ENCODE results near the gene ARTN. TPM values are rescaled to one million over a fixed set of nuclear protein-coding genes. Genes with fewer than 3 reads are reported as not detected.

Gene ARTN
- total RNA-seq, 1 donor, result not detected

DNA sequence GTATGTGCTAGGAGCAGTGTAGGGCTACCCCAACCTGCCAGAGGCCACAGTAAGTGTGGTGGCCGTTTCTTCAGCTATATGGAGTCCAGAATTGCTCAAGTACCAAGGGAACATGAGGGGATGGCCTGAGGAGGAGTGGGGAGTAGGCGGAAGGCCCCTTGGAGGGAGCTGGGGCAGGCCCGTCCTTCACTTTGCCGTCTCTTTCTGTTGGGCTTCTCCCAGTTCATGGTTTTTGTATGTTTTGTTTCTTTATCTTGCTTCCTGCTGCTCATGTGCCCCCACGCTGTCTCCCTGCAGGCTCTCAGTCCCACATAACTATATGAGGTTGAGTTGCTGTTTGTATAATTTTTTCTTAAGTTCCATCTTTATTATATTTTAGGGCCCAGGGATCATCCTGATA, 30.3 kb downstream of the ARTN start:
- Histone ChIP-seq H4K20me1 (ENCODE audit: insufficient read depth, low read length) (peaks cover 6% of the 10 kb centered on the region), H3K4me2 (ENCODE audit: insufficient read depth, low read length) (no peak overlapping the region), H3K36me3 (ENCODE audit: insufficient read depth, low read length) (peaks cover 42% of the 10 kb centered on the region), H3K27me3 (ENCODE audit: insufficient read depth, low read length) (no peaks in the 10 kb centered on the region), H3K9me3 (ENCODE audit: low read depth, low read length) (no peaks in the 10 kb centered on the region), H3K4me3 (ENCODE audit: insufficient read depth, low read length) (no peak overlapping the region), H3K27ac (ENCODE audit: low read depth, low read length) (no peak overlapping the region), H3K4me1 (ENCODE audit: insufficient read depth, low read length) (no peaks in the 10 kb centered on the region), H3K79me2 (ENCODE audit: insufficient read depth, low read length) (no peaks in the 10 kb centered on the region), H2AFZ (ENCODE audit: low read length) (no peak overlapping the region)
- no peak for TF ChIP-seq CTCF (IDR thresholded peaks at IDR 0.05; ENCODE audit: extremely low read depth, low read depth, low read length)
- no peak for DNase-seq (ENCODE audit: insufficient read length, low spot score, missing footprints)

DNA sequence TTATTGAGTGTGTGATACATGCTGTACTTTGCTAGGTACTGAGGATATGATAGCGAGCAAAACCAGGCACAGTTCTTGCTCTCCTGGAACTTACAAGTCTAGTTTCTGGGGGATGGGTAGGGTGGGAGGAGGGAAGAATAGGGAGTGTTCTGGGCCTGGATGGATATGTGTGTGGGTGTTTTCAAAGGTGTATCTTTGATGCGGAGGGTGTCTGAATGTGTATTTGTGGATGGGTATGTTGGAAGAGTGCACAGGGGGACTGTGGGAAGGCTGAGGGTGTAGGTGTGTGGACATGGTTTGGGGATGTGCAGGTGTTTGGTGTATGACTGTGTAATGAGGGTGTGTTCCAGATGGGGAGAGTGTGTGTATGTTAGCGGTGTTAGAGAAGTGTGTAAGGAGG, 31.7 kb downstream of the ARTN start:
- peaks cover 4% of the 10 kb centered on the region for H3K79me2 ChIP-seq (ENCODE audit: insufficient read depth, low read length)
- H4K20me1 ChIP-seq (ENCODE audit: insufficient read depth, low read length), result peaks cover 6% of the 10 kb centered on the region
- H2AFZ ChIP-seq (ENCODE audit: low read length), result no peak overlapping the region
- DNase-seq (ENCODE audit: insufficient read length, low spot score, missing footprints), result no peak
- TF ChIP-seq CTCF (IDR thresholded peaks at IDR 0.05; ENCODE audit: extremely low read depth, low read depth, low read length), result no peak
- no peak overlapping the region for H3K27ac ChIP-seq (ENCODE audit: low read depth, low read length)
- no peak overlapping the region for H3K4me3 ChIP-seq (ENCODE audit: insufficient read depth, low read length)
- peaks cover 2% of the 10 kb centered on the region for H3K4me1 ChIP-seq (ENCODE audit: insufficient read depth, low read length)
- H3K9me3 ChIP-seq (ENCODE audit: low read depth, low read length), result no peaks in the 10 kb centered on the region
- H3K27me3 ChIP-seq (ENCODE audit: insufficient read depth, low read length), result no peaks in the 10 kb centered on the region
- H3K4me2 ChIP-seq (ENCODE audit: insufficient read depth, low read length), result no peak overlapping the region
- peaks cover 31% of the 10 kb centered on the region for H3K36me3 ChIP-seq (ENCODE audit: insufficient read depth, low read length)

- Histone ChIP-seq H3K27me3 (ENCODE audit: insufficient read depth, low read length) (no peaks in the 10 kb centered on the region), H4K20me1 (ENCODE audit: insufficient read depth, low read length) (no peaks in the 10 kb centered on the region), H3K36me3 (ENCODE audit: insufficient read depth, low read length) (peaks cover 17% of the 10 kb centered on the region), H3K4me2 (ENCODE audit: insufficient read depth, low read length) (no peak overlapping the region), H2AFZ (ENCODE audit: low read length) (no peak overlapping the region), H3K4me3 (ENCODE audit: insufficient read depth, low read length) (no peak overlapping the region), H3K9me3 (ENCODE audit: low read depth, low read length) (no peaks in the 10 kb centered on the region), H3K4me1 (ENCODE audit: insufficient read depth, low read length) (peaks cover 8% of the 10 kb centered on the region), H3K27ac (ENCODE audit: low read depth, low read length) (no peak overlapping the region), H3K79me2 (ENCODE audit: insufficient read depth, low read length) (peaks cover 19% of the 10 kb centered on the region)
- peak; percentile 71 for DNase-seq (ENCODE audit: insufficient read length, low spot score, missing footprints)
- TF ChIP-seq CTCF (IDR thresholded peaks at IDR 0.05; ENCODE audit: extremely low read depth, low read depth, low read length), result no peak
These were observed 34.8 kb downstream of the ARTN start for GRCh38 chr1:43968348-43968948.

DNA sequence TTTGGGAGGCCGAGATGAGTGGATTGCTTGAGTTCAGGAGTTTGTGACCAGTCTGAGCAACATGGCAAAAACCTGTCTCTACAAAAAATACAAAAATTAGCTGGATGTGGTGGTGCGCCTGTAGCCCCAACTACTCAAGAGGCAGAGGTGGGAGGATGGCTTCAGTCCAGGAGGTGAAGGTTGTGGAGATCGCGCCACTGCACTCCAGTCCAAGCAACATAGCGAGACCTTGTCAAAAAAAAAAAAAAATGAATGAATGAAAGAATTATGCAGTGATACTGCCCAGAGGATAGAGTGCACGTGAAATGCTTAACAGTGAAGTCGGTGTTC, 35.8 kb downstream of the ARTN start:
- no peak for TF ChIP-seq CTCF (IDR thresholded peaks at IDR 0.05; ENCODE audit: extremely low read depth, low read depth, low read length)
- no peak overlapping the region for H3K27ac ChIP-seq (ENCODE audit: low read depth, low read length)
- H3K4me3 ChIP-seq (ENCODE audit: insufficient read depth, low read length), result peak overlapping the region; percentile 99
- H3K9me3 ChIP-seq (ENCODE audit: low read depth, low read length), result no peaks in the 10 kb centered on the region
- peaks cover 17% of the 10 kb centered on the region for H3K36me3 ChIP-seq (ENCODE audit: insufficient read depth, low read length)
- peak overlapping the region; percentile 69 for H3K4me2 ChIP-seq (ENCODE audit: insufficient read depth, low read length)
- no peak for DNase-seq (ENCODE audit: insufficient read length, low spot score, missing footprints)
- no peak overlapping the region for H2AFZ ChIP-seq (ENCODE audit: low read length)
- peaks cover 19% of the 10 kb centered on the region for H3K79me2 ChIP-seq (ENCODE audit: insufficient read depth, low read length)
- no peaks in the 10 kb centered on the region for H4K20me1 ChIP-seq (ENCODE audit: insufficient read depth, low read length)
- no peaks in the 10 kb centered on the region for H3K27me3 ChIP-seq (ENCODE audit: insufficient read depth, low read length)
- peaks cover 12% of the 10 kb centered on the region for H3K4me1 ChIP-seq (ENCODE audit: insufficient read depth, low read length)
